ENCODE data around the gene ZNF467. TPM values are rescaled to one million over a fixed set of nuclear protein-coding genes. Genes with fewer than 3 reads are reported as not detected.

Gene ZNF467
- total RNA-seq, 1 experiment from 2014 or later: 18.1 TPM

DNA sequence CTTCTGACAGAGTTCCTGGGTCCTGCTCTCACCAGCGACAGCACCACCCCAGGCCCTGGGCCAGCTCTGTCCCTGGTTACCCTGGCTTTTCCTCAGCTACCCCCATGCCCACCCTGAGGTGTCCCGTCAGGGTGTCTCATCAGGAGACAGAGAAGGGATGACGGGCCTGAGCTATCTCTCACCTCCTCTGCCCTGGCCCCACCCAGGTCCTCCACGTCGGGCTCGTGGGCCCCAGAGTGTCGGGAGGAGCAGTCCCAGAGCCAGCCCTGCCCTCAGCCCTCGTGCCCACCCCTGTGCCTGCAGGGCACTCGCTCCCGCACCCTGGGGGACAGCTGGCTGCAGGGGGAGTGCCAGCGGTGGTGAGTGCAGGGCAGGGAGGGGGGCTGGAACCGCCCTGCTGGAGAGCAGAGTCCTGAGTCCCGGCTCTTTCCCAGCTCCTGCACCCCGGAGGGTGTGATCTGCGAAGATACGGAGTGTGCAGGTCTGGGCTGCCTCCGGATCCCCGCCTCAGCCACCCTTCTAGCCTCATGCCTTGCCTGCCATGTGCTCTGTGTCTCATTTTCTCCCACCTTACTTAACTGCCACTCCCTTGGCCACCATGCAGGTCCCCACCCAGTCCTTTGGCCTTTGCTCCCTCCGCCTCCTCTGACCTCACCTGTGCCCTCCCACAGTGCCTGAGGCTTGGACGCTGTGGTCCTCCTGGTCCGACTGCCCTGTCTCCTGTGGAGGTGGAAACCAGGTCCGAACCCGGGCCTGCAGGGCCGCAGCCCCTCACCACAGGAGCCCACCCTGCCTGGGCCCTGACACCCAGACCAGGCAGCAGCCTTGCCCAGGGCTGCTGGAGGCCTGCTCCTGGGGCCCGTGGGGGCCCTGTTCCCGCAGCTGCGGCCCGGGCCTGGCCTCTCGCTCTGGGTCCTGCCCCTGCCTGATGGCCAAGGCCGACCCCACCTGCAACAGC is 48.1 kb upstream of the ZNF467 start:
- H3K27me3 ChIP-seq (ENCODE audit: control insufficient read depth, insufficient read depth, low read length): no peaks in the 10 kb centered on the region
- no peak for DNase-seq (ENCODE audit: low read depth, low spot score)
- no peaks in the 10 kb centered on the region for H3K9me3 ChIP-seq (ENCODE audit: control insufficient read depth, insufficient read depth, low read depth, low read length)
- no peaks in the 10 kb centered on the region for H3K4me1 ChIP-seq (ENCODE audit: control insufficient read depth, insufficient read depth, low read length)
- no peak overlapping the region for H3K4me3 ChIP-seq (ENCODE audit: low read depth in 2 of 2, low read length in 2 of 2)
- no peak overlapping the region for H3K27ac ChIP-seq (ENCODE audit: low read length)
- intact Hi-C loops (cut with micrococcal nuclease; ENCODE audit: unreplicated experiment) (no loop called here), in situ Hi-C loops (cut with HindIII; ENCODE audit: low pct_unique_long_range_greater_than_20kb, low sequenced_read_pairs) (no loop called here)
- ChIA-PET POLR2A (no interaction called here), CTCF (no interaction called here)
- no peaks in the 10 kb centered on the region for H3K36me3 ChIP-seq (ENCODE audit: control insufficient read depth, insufficient read depth, low read length)
- TF ChIP-seq TCF7L2 (IDR thresholded peaks at IDR 0.05; ENCODE audit: low read depth, low read length): no peak
- TF ChIP-seq CTCF (IDR thresholded peaks at IDR 0.05): no peak
- TF ChIP-seq, protein P1, sequence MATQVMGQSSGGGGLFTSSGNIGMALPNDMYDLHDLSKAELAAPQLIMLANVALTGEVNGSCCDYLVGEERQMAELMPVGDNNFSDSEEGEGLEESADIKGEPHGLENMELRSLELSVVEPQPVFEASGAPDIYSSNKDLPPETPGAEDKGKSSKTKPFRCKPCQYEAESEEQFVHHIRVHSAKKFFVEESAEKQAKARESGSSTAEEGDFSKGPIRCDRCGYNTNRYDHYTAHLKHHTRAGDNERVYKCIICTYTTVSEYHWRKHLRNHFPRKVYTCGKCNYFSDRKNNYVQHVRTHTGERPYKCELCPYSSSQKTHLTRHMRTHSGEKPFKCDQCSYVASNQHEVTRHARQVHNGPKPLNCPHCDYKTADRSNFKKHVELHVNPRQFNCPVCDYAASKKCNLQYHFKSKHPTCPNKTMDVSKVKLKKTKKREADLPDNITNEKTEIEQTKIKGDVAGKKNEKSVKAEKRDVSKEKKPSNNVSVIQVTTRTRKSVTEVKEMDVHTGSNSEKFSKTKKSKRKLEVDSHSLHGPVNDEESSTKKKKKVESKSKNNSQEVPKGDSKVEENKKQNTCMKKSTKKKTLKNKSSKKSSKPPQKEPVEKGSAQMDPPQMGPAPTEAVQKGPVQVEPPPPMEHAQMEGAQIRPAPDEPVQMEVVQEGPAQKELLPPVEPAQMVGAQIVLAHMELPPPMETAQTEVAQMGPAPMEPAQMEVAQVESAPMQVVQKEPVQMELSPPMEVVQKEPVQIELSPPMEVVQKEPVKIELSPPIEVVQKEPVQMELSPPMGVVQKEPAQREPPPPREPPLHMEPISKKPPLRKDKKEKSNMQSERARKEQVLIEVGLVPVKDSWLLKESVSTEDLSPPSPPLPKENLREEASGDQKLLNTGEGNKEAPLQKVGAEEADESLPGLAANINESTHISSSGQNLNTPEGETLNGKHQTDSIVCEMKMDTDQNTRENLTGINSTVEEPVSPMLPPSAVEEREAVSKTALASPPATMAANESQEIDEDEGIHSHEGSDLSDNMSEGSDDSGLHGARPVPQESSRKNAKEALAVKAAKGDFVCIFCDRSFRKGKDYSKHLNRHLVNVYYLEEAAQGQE (IDR thresholded peaks at IDR 0.05; ENCODE audit: insufficient read depth in 1 of 2, low read depth in 2 of 2, low read length in 1 of 2): no peak
- TF ChIP-seq SIN3A (IDR thresholded peaks at IDR 0.05; ENCODE audit: borderline replicate concordance, insufficient read depth, low read depth, low read length): no peak
- no peak for TF ChIP-seq POLR2AphosphoS5 (IDR thresholded peaks at IDR 0.05; ENCODE audit: low read depth, low read length)
- BruUV-seq (replicated peaks): no TSS peak
- ATAC-seq: no peak

- Histone ChIP-seq H3K4me3 (ENCODE audit: low read depth in 2 of 2, low read length in 2 of 2) (no peak overlapping the region), H3K27me3 (ENCODE audit: control insufficient read depth, insufficient read depth, low read length) (no peaks in the 10 kb centered on the region), H3K36me3 (ENCODE audit: control insufficient read depth, insufficient read depth, low read length) (no peaks in the 10 kb centered on the region), H3K4me1 (ENCODE audit: control insufficient read depth, insufficient read depth, low read length) (no peaks in the 10 kb centered on the region), H3K9me3 (ENCODE audit: control insufficient read depth, insufficient read depth, low read depth, low read length) (no peaks in the 10 kb centered on the region), H3K27ac (ENCODE audit: low read length) (no peak overlapping the region)
- ATAC-seq (no peak), DNase-seq (ENCODE audit: low read depth, low spot score) (no peak)
- BruUV-seq (replicated peaks): no TSS peak
- ChIA-PET POLR2A (no interaction called here), CTCF (interaction anchor here (0.7 kb wide), 1 partner anchor 33 kb away, joined by 3 read pairs; no protein-coding TSS in a partner anchor)
- intact Hi-C loops (cut with micrococcal nuclease; ENCODE audit: unreplicated experiment): no loop called here
- TF ChIP-seq CTCF (IDR thresholded peaks at IDR 0.05) (no peak), POLR2AphosphoS5 (IDR thresholded peaks at IDR 0.05; ENCODE audit: low read depth, low read length) (no peak), TCF7L2 (IDR thresholded peaks at IDR 0.05; ENCODE audit: low read depth, low read length) (no peak), SIN3A (IDR thresholded peaks at IDR 0.05; ENCODE audit: borderline replicate concordance, insufficient read depth, low read depth, low read length) (no peak)
- TF ChIP-seq, protein P1 (IDR thresholded peaks at IDR 0.05; ENCODE audit: insufficient read depth in 1 of 2, low read depth in 2 of 2, low read length in 1 of 2): no peak
- in situ Hi-C loops (cut with HindIII; ENCODE audit: low pct_unique_long_range_greater_than_20kb, low sequenced_read_pairs): no loop called here
Measured at GRCh38 chr7:149820622-149821190, 47.3 kb upstream of the ZNF467 start.

Data from Panc1 (cell line).